NOMO-1 (cell line): ENCODE results near the gene MTUS2.

Experiments used
- DNase-seq, 2 experiments: peaks; one replicate each; lab custom pipeline; 2025; ENCODE audit not compliant: unreplicated experiment in 2 of 2; lab: John Stamatoyannopoulos, UW

MTUS2 gene

GRCh38 chr13:28820099-28821051 lies at the start of gene MTUS2:
TSS of gene MTUS2 (plus strand) at chr13:28820339.
- DNase-seq = peak in 1 of 2 experiments; percentile 20

- DNase-seq = no peak
Observed at GRCh38 chr13:28778308-28779215, 41.6 kb upstream of the MTUS2 start.

- DNase-seq = peak in 1 of 2 experiments; percentile 8
Observed at GRCh38 chr13:28792992-28793391, 27.1 kb upstream of the MTUS2 start.

- no peak for DNase-seq
Observed at GRCh38 chr13:28794396-28794795, 25.7 kb upstream of the MTUS2 start.

- no peak for DNase-seq
Observed at GRCh38 chr13:28796938-28797257, 23.2 kb upstream of the MTUS2 start.

GRCh38 chr13:28805193-28805819 lies 14.8 kb upstream of the MTUS2 start:
- peak; percentile 11 to 41 for DNase-seq

- no peak for DNase-seq
Observed at GRCh38 chr13:28817204-28817603, 2.9 kb upstream of the MTUS2 start.

- no peak for DNase-seq
Observed at GRCh38 chr13:28819046-28819730, 951 bp upstream of the MTUS2 start.

GRCh38 chr13:28819735-28820098 lies 422 bp upstream of the MTUS2 start:
- peak; percentile 45 to 65 for DNase-seq

GRCh38 chr13:28822151-28822550 lies 2.0 kb downstream of the MTUS2 start:
- DNase-seq = no peak

- no peak for DNase-seq
Observed at GRCh38 chr13:28822801-28823200, 2.7 kb downstream of the MTUS2 start.

GRCh38 chr13:28825379-28825778 lies 5.2 kb downstream of the MTUS2 start:
- no peak for DNase-seq

GRCh38 chr13:28826368-28826767 lies 6.2 kb downstream of the MTUS2 start:
- no peak for DNase-seq

- no peak for DNase-seq
Observed at GRCh38 chr13:28830580-28830979, 10.4 kb downstream of the MTUS2 start.

- no peak for DNase-seq
Observed at GRCh38 chr13:28831117-28831516, 11.0 kb downstream of the MTUS2 start.

- DNase-seq = no peak
Observed at GRCh38 chr13:28837111-28837510, 17.0 kb downstream of the MTUS2 start.

GRCh38 chr13:28843639-28844038 lies 23.5 kb downstream of the MTUS2 start:
- no peak for DNase-seq

- no peak for DNase-seq
Observed at GRCh38 chr13:28849441-28849840, 29.3 kb downstream of the MTUS2 start.

- no peak for DNase-seq
Observed at GRCh38 chr13:28850226-28850625, 30.1 kb downstream of the MTUS2 start.

GRCh38 chr13:28851422-28851821 lies 31.3 kb downstream of the MTUS2 start:
- no peak for DNase-seq

GRCh38 chr13:28854657-28855056 lies 34.5 kb downstream of the MTUS2 start:
- DNase-seq = no peak
